Coronary artery (tissue), 2 donors: ENCODE data around the gene RRAGC.

ENCODE experiments used
- DNase-seq: peaks from one replicate; pipeline ENCODE4 v3.0.0-alpha.2; 2017; ENCODE audit warnings: low spot score
- H3K27ac ChIP-seq, 2 donors: fragments of 200-600 bp; sonication (generic); one replicate each; pipeline ENCODE4 v1.5.1; 2016 to 2019
- H3K4me3 ChIP-seq: fragments of 200-600 bp; sonication (generic); 2 replicates; pipeline ENCODE4 v1.5.1; 2016; ENCODE audit warnings: mild to moderate bottlenecking, moderate library complexity
- TF ChIP-seq, protein P1 (sequence below): fragments of 200-600 bp; sonication (generic); IDR thresholded peaks from one replicate; pipeline ENCODE4 v1.5.1; 2019; ENCODE audit warnings: antibody characterized with exemption

The RRAGC gene

DNA sequence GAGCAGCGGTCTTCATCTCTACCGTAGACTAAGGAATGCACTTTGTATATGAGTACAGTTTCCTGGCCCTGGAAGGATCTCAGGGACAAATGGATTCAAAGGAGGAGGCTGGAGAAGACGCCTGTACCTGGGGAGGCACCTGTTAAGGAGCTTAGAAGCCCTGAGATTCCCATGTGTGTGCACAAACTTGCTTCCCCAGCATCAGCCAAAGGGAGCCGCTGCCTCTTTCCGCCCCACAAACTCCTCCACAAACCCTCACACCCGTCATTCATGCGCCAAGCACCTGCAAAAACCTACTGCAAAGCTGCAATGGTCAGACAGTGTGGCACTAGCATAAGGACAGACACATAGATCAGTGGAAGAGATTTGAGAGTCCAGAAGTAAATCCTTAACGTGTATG lies 54.5 kb downstream of the RRAGC start:
- TF ChIP-seq, protein P1, sequence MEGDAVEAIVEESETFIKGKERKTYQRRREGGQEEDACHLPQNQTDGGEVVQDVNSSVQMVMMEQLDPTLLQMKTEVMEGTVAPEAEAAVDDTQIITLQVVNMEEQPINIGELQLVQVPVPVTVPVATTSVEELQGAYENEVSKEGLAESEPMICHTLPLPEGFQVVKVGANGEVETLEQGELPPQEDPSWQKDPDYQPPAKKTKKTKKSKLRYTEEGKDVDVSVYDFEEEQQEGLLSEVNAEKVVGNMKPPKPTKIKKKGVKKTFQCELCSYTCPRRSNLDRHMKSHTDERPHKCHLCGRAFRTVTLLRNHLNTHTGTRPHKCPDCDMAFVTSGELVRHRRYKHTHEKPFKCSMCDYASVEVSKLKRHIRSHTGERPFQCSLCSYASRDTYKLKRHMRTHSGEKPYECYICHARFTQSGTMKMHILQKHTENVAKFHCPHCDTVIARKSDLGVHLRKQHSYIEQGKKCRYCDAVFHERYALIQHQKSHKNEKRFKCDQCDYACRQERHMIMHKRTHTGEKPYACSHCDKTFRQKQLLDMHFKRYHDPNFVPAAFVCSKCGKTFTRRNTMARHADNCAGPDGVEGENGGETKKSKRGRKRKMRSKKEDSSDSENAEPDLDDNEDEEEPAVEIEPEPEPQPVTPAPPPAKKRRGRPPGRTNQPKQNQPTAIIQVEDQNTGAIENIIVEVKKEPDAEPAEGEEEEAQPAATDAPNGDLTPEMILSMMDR: no peak
- H3K27ac ChIP-seq: no peak overlapping the region
- no peak overlapping the region for H3K4me3 ChIP-seq
- DNase-seq: no peak

GRCh38 chr1:38804062-38804886 lies 55.3 kb downstream of the RRAGC start:
- TF ChIP-seq, protein P1: no peak
- no peak for DNase-seq
- no peak overlapping the region for H3K27ac ChIP-seq
- peak overlapping the region; percentile 62 for H3K4me3 ChIP-seq

DNA sequence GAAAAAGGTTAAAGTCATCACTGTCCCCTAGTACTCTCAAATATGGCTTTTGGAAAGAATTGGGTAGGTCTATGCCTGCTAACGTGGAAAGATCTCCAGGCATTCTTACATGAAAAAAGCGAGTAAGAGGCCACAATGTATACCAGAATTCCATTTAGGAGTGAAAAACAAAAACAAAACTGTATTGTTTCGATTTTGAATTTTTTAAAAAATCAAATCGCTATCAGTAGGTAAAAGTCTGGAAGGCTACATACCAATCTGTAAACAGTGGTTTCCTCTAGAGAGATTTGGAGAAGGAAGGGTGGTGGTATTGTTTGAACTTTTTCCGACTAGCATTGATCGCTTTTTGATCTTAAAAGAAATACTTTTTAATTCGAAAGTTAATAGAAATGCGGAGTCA lies 55.9 kb downstream of the RRAGC start:
- DNase-seq: no peak
- Histone ChIP-seq H3K4me3 (peak overlapping the region; percentile 62), H3K27ac (no peak overlapping the region)
- TF ChIP-seq, protein P1: no peak

GRCh38 chr1:38800720-38801671 lies 58.6 kb downstream of the RRAGC start:
- DNase-seq: peak; percentile 57
- H3K4me3 ChIP-seq: no peak overlapping the region
- TF ChIP-seq, protein P1: no peak
- no peak overlapping the region for H3K27ac ChIP-seq

DNA sequence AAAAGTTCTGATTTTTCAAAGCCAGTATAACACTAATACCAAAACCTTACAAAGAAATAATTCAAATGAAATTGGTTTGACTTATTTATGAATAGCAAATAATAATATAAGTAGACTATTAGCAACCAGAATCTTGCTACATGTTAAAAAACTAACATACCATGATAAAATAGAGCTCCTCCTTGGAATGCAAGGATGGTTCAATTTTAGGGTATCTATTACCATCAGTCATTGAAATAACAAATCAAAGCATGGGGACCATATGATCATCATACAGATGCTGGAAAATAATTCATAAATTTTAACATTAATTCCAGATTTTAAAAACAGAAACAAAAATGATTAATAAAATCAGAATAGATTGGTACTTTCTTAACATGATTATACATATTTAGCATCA lies 66.3 kb downstream of the RRAGC start:
- H3K27ac ChIP-seq: no peak overlapping the region
- TF ChIP-seq, protein P1: no peak
- DNase-seq: no peak
- H3K4me3 ChIP-seq: no peak overlapping the region

DNA sequence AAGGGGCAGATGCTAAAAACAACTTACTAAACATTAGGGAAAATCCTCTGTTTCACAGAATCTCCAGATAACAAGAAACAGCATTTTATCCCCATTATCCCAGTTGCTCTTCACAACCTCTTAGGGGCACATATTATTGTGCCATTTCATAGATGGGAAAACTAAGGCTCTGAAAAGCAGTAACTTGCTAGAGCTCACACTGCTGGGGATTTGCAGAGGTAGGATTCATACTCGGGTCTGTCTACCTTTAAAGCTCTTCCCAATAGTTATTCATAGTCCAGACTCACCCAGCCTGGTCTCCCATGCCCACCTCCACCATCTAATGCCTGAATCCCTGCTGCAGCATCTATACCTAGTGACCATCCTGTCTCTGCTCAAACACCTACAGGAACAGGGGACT lies 67.7 kb downstream of the RRAGC start:
- no peak overlapping the region for H3K4me3 ChIP-seq

More for the DNA sequence above, 67.7 kb downstream of the RRAGC start:
- peak; percentile 7 for DNase-seq
- H3K27ac ChIP-seq: no peak overlapping the region
- TF ChIP-seq, protein P1: no peak
